Cardiac septum (tissue), 1 donor: ENCODE results near the gene MORF4L1. TPM values are rescaled to one million over a fixed set of nuclear protein-coding genes. Genes with fewer than 3 reads are reported as not detected.
"Not testable (repeated sequence)": the region's sequence is repeated elsewhere in the genome, so short reads cannot be mapped to it uniquely, and the experiment has no call there.

ENCODE experiments used
- DNase-seq: peaks from one replicate; pipeline ENCODE4 v3.0.0-alpha.2; 2020; ENCODE audit warnings: low spot score
- intact Hi-C: fragments of 100-400 bp; cut with DNase I; formaldehyde crosslinking; loops from one replicate; pipeline ENCODE4 v1.14.0; 2022
- total RNA-seq: library from RNA; stranded (reverse); fragmentation: NEBNext Ultra II Directional; extraction: Animal tissue kit (Norgen Biotek cat#: 25700); gene quantifications from one replicate; pipeline ENCODE4 v1.2.1, GENCODE V29; 2021
- donor health status: DM: no; HTN: no; CAD: no.

Gene MORF4L1
- total RNA-seq, 1 donor from 2014 or later, result 335 TPM

DNA sequence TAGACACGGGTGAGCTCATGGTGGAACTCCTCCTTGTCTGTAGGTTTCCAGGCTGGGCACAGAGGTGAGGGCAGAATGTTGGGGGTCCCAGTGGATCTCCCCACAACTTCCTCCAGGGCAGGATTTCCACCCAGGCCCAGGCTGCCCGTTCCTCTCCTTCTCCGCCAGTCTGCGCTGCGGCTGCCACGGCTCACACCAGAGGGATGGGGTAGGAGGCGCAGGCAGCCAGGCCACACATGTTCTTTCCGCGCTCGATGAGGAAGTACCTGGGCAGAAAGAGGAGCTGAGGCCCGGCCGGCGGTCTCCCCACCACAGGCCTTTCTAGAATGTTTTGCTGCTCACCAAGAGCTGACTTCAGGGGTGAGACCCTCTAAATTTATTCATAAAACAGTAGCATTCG is 49.2 kb downstream of the MORF4L1 start:
- no peak for DNase-seq
- intact Hi-C loops, result no loop called here

DNA sequence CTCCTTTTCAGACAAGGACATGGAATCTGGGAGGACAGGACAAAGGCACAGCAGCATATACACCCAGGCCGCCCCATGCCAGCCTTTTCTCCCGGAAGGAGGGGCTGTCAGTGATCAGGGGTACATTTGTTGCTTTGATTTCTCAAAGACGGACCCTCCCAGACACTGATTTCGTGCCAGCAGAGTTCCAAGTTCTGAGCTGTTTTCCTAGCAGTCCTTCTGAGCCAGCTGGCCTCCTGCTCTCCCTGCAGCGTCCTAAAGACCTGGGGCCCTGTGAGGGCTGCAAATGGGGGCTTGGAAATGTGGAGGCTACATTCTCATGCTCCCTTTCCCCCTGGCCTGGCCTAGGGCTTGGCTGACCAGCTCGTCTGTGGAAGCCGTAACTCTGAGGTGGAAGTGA is 49.8 kb downstream of the MORF4L1 start:
- intact Hi-C loops, result no loop called here
- no peak for DNase-seq

DNA sequence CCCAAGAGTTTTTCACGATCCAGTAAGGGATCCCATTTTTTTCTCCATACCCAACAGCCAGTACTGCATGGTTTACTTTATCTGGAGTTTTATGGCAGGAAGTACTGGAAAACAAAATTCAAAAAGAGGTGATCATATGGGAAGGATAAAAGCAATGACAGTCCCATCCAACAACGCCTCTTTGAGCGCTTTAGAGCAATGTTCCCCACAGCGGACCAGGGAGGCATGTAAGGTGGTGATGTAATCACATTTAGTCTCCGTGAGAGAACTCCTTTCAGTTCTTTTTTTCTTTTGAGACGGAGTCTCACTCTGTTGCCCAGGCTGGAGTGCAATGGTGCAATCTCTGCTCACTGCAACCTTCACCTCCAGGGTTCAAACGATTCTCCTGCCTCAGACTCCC is 50.3 kb downstream of the MORF4L1 start:
- no peak for DNase-seq
- intact Hi-C loops, result no loop called here

DNA sequence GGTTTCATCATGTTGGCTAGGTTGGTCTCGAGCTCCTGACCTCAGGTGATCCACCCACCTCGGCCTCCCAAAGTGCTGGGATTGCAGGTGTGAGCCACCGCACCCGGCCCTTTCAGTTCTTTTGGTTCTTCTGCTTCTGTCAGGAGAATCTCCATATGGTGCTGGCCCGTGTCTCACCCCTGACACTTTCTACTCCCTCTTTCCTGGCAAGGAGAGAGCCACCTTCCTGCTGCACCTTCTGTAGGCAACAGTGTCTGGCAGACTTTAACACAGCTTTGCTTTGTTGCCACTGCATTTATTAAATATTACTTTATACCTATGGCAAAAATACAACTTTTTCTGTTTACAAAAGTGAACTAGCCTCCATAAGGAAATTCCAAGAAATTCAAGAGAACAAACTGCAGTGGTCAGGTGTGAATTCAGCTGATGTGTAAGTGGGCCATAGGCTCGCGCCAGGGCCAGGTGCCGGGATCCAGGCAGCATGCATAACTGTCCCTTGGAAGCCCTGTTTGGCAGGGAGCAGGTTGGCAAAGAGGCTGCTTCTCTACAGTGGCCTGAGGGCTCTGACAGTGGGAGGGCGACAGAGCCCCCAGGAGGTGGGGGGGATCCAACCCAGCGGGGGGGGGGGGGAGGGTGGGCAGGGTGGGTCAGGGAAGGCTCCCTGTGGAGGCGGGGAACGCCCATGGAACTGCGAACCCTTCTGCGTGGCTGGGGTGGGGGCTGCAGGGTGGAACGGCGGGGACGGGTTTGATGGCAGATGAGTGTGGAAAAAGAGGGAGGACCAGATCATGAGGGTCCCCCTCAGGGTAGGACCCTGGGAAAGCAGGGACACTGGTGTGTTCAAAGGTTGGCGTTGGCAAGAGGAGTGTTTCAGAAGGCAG is 51.0 kb downstream of the MORF4L1 start:
- DNase-seq, result no peak
- intact Hi-C loops, result no loop called here

DNA sequence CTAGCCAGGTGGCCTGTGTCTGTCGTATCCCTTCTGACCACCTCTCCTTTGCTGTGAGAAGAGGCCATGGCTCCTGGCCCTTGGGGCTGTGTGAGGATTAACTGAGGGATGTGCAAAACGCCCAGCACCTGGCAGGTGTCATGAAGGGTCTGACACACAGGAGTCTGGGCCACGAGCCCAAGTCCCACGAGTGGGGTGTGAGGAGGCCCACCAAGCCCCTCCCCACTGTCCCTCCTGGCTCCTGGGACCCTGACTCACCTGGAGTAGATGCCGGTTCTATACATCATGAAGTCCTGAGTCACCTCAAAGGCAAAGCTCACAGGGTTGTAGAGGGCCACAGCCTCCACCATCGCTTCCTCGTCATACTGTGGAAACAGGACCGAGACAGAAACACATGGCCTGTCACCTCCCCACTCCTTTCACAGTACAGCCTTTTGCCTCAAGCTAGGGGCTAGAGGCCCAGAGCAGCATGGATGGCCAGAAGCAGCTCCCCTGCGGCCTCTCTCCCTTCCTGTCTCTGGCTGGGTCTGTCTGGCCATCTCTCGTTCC is 52.5 kb downstream of the MORF4L1 start:
- intact Hi-C loops, result no loop called here
- no peak for DNase-seq

DNA sequence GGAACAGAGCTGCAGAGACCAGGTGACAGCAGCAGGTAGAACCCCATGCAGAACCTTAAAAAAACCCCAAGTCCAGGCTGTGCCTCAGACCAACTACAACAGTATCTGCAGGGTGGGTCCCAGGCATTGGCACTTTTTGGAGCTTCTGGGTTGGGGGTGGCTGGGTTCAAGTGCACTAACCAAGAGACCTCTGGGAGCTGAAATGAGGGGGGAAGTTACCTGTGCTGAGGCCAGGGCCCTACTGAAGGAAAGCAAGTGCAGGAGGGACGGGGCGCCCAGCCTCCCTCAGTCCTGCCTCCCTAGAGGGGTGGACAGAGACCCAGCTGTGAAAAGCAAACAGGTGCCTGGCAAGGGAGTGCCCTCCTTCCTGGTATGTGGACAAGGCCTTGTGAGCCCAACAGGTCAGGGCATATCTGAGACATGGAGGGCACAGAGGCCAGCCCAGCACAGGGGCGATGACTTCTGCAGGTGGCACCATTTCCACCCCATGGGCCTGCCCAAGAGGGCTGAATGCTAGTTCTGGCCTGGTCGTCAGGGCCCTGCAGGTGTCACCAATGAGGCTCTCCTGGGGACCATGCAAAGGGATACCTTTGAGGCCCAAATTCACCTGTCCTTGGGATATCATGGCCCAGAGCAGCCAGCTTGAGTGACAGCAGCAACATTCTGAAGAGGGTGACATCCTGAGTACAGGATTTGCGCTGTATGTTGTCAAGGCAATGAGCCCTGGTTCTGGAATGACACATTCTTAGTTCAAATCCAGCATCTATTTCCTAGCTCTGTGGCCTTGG is 53.5 kb downstream of the MORF4L1 start:
- intact Hi-C loops, result no loop called here

DNA sequence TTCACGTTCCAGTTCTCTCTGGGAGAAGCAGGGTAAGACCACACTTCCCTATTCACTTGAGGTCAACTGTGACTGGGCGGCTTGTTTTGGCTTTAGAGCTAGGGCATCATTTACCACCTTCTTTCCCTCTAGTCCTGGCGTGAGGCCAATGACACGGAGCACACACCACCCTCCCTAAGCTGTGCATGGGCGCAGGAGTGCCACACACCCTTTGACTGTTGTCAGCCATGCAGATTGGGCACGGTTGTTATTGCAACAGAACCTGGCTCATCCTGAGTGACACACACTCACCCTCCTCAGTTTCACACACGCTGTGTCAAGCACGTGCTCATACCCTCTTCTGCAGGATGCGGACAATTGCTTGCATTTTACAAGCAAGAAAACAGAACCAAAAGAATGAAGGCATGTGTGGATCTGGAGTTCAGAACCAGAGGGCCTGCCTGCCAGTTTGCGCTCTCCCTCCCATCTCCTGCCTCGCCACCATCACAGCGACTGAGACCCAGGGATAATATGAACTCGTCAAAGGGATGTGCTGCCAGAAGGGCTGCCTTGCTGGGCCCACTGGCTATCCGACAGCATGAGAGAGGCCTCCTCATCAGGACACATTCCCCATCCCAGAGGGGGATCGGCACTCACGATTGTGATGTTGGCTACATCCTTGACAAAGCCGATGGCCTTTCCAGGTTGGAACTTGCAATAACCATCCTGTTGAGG is 54.5 kb downstream of the MORF4L1 start:
- no peak for DNase-seq
- intact Hi-C loops, result no loop called here

More for the DNA sequence above, 53.5 kb downstream of the MORF4L1 start:
- no peak for DNase-seq

DNA sequence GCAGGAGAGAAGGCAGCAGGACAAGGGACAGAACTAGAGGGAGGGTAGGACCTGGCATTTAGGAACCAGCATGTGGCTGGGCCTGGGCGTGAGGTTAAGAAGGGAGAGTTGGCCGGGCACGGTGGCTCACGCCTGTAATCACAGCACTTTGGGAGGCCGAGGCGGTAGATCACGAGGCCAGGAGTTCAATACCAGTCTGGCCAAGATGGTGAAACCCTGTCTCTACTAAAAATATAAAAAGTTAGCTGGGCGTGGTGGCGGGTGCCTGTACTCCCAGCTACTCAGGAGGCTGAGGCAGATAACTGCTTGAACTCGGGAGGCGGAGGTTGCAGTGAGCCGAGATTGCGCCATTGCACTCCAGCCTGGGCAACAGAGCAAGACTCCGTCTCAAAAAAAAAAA is 55.5 kb downstream of the MORF4L1 start:
- DNase-seq, intact Hi-C loops: not testable (repeated sequence)

DNA sequence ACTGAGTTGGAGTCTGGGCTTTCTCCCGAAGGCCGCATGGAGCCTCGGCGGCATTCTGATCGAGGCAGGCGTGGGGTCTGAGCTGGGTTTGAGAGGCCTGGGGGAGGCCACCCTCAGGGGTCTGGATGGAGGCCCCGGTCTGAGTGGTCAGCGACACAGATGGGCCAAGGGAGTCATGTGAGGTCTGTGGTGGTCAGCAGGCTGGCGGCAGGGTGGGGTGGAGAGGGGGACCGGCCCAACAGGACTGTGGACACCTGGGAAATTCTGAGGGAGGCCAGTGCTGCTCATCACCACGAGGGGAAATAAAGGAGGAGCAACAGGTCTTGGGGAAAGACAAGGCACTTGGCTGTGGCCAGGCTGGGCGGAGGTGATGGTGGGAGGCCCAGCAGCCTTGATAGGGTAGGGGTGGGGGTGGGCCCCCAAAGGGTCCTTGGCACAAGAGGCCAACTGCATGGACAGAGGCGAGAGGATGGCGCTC is 56.0 kb downstream of the MORF4L1 start:
- no peak for DNase-seq
- intact Hi-C loops, result no loop called here

DNA sequence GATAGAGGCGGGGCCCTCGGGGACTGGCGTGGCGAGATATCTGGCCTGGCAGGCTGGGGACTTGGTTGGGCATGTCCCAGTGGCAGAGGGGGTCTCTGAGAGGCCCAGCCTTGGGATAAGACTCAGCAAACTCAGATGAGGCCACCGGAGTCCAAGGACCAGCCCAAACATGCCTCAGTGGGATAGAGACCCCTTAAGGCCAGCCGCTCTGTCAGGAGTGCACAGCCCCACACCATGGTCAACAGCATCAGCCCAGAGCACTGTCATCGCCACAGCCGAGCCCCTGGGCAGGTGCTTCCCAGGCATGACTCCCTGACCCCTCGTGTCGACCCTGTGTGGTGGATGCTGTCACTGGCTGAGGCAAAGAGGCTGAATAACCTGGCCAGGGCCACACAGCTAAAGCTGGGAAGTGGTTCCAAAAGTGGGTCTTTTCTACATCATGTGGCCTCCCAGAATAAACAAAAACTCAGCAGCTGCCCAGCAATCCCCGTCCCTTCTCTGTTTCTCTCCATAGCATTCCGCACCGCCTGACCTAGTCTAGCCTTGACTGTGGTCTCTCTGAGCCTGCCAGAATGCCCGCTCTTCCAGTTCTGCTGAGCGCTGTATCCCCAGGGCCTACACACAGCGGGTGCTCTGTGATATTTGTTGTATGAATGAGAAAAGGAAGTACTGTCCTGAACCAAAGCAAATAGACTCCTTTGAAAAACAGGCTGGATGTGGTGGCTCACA is 57.0 kb downstream of the MORF4L1 start:
- no peak for DNase-seq
- intact Hi-C loops, result no loop called here

DNA sequence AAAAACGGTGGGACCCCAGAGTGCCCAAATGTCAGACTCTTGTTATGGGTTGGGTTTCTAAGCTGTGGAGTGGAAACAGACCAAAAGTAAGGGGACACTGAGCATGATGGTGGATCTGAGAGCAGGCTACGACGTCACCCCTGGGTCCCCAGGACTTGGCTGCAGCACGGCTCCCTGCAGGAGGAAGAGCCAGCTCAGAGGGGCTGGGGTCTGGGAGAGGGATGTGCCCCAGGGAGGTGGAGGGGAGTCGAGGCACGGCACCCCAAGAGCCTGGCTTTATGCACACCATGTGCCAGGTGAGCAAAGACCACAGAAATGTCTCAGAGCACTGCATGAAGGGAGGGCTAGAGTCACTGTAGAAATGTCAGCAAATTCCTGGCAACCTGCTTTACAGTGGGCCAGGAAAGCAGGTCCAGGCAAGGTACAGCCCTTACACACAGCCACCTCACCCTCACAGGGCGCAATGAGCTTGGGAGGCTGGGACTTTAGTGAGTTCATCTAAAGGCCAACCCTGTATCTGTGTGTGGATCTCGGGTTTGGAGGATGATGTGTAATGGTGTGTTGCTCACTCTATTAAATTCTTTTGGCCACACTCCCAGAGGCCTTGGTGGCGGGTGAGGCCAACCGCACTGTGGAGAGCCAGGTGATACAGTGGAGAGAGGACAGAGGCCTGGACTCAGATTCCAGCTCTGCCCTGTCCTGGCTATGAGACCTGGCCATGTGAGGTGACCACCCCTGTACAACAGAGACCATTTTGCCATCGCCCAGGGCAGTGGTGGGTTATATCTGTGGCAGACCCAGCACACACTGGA is 58.1 kb downstream of the MORF4L1 start:
- intact Hi-C loops, result no loop called here
- no peak for DNase-seq

DNA sequence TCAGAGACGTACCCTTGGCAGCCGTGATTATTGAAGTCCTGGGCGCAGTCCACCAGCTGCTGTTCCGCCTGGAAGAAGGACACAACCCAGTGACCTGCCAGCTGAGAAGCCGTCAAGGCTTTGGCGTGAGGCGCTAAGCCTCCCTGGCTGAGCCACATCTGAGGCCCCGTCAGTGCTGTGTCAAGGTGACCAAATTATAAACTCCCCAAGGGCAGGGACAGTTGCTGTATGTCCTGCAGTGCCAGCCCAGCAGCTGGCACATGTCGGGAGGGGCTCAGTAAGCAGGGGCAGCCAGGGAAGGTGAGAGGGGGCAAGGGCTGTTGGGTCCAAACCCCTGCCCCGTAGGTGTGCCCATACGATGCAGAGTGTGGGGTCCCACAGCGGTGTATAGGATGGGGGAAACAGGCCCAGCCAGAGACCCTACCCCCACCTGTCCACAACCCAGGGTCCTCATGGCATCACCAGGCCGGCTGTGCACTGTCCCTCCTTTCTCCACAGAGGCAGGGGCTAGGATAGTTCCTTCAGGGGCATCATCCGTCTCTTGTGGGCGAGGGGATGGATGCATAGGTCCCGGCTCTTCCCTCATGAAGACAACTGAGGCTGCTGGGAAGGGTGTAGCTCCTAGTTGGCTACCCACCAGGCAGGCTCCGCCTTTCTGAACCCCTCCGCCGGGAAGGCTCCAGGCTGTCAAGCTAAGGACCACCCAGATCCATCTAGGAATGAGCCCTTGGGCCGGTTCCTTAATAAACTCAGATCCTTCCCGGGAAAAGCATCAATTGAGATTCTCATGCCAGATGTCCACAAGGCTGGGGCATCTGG is 59.0 kb downstream of the MORF4L1 start:
- intact Hi-C loops, result no loop called here
- no peak for DNase-seq

DNA sequence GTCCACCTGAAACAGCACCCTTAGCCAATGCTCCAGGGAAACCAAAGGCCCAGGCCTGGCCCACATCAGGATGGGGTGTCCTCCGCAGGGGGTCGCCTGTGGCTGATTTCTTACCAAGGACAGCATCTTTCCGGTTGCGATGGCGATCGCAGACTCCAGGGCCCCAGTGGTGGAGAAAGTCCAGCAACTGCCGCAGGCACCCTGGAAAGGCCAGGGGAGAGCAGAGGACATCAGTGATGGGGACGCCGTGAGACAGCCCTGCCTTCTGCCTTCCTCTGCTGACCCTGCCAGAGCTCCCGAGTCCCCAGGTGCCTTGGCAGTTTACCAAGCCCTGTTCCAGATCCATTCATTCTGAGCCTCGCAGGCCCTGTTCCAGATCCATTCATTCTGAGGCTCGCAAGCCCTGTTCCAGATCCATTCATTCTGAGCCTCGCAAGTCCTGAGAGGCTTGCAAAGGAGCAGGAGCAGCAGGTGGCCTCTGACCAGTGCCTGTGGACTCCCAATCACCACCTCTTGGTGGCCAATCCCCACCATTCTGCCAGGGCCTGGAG is 59.6 kb downstream of the MORF4L1 start:
- DNase-seq, result no peak
- intact Hi-C loops, result no loop called here

DNA sequence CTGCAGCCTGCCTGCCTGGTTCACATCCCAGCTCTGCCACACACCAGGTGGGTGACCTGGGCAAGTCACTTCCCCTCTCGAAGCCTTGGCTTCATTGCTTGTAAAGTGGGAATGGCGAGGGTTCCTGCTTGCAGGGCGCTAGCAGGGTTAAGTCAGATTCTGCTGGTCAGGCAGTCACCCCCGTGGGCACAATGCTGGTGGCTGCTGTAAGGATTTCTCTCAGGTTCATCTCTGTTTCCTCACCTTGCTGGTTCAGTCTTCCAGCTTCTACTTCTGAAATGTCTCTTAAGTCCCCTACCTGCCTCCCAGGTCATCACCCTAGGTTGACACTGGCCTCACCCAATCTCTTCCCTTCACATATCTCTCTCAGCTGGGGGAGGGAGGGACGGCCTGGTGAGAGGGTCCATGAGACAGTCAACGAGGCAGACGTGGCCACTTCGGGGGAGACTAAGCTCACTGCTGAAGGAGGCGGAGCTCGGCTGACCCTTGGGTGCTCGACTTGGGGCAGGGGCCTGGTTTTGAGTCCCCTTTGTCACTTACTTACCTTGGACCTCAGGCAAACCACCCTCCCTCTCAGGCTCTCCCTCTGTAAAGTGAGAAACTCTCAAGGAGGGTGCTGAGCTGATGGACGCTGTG is 60.6 kb downstream of the MORF4L1 start:
- no peak for DNase-seq
- intact Hi-C loops, result no loop called here

DNA sequence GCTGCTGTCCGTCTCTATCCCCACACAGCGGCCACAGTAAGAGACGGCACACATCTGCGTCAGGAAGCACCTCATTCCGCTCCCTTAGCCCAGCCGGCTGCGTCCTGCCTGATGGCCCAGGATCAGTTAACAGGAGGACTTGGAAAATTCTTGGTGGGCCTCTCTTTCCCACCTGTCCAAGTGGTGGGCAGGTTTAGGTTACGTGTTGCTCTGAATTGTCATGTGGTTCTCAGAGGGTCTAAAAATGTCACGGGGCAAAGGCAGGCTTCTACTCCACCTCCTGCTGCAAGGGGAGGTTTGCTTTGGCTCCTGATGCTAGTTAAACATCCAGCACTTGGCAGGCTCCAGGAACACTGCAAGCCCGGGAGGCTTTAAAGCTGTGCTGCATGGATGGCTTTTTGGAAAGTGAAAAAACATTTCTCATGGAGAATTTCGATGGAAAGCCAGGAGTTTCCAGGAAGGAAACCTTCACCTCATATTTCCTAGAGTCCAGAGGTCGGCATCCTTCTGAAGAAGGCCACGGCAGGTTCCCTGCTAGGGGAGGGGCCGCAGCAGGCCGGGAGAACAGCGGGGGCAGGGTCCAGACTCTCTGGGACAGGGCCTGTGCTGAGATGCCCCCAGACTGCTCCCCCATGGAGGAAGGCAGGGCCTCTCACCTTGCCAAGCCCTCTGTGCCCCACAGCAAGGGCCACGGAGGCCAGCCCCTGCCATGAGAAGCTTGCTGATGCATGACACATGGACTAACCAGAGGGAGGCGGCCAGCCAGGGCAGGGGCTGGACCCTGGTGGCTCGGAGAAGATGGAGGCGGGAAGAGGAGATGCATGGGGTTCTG is 61.3 kb downstream of the MORF4L1 start:
- intact Hi-C loops, result no loop called here
- no peak for DNase-seq

DNA sequence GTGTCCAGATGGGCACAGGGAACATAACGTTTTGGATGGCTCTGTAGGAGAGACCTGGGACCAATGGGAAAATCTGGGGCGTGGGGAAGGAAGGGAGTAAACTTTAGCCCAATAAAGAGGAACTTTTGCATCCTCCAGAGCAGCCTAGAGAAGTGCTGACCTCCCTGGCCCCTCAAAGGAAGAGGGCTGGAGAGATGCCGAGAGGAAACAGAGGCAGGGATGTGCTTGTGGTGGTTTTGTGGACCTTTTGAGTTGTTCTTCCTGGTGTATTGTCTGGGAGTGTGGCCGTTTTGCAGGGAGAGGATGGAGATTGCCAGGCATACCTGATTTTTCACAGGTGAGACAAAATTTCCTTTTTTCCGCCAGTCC is 61.9 kb downstream of the MORF4L1 start:
- intact Hi-C loops, result no loop called here
- DNase-seq, result no peak
